ENCODE data around the gene ARID2. TPM values are rescaled to one million over a fixed set of nuclear protein-coding genes. Genes with fewer than 3 reads are reported as not detected.
A peak's percentile ranks its signal among the peaks of the same experiment; 100 is the strongest.

Gene ARID2
- total and polyA plus RNA-seq, 9 of the 15 experiments (the other 6 are each of a cell fraction or from before 2014, with no cell fraction given) = 13.4 to 41.6 (median 29.4) TPM

- peak overlapping the region; percentile 94 to 100 for H3K9ac ChIP-seq (ENCODE audit: insufficient read depth in 1 of 2, low read depth in 2 of 2, low read length in 2 of 2)
- no TSS peak for BruUV-seq (replicated peaks)
- intact Hi-C loops (cut with micrococcal nuclease) (loop anchor here (5.0 to 10.0 kb wide), 2 partner anchors 462 to 509 kb away; partner anchors contain the start of gene ANO6), in situ Hi-C loops (cut with MboI) (no loop called here)
- no peaks in the 10 kb centered on the region for H4K20me1 ChIP-seq (replicated peaks; ENCODE audit: control insufficient read depth, insufficient read depth, low read length)
- no peaks in the 10 kb centered on the region for H3K9me1 ChIP-seq (ENCODE audit: control insufficient read depth, insufficient read depth, low read length)
- no peaks in the 10 kb centered on the region for H3K9me3 ChIP-seq (replicated peaks; ENCODE audit: control insufficient read depth, insufficient read depth, low read depth, low read length)
- peak overlapping the region; percentile 95 for H3K27ac ChIP-seq (ENCODE audit: extremely low read depth, low read depth, low read length)
- peaks cover 0 to 4% of the 10 kb centered on the region in 2 experiments; a peak in 2 of 5 replicates for H3K4me1 ChIP-seq (replicated peaks in 1 of 2; ENCODE audit: control insufficient read depth in 2 of 2, insufficient read depth in 2 of 2, low read length in 2 of 2)
- peak overlapping the region; percentile 91 for H3K4me2 ChIP-seq (ENCODE audit: insufficient read depth, low read length)
- WGBS (ENCODE audit: insufficient coverage, low coverage, missing lambda C conversion rate) = under 1% methylated on average over 39 of the region's 42 CpGs
- POLR2A ChIA-PET = interaction anchor here (0.6 to 1.5 kb wide), 10 partner anchors 16 to 1978 kb away, joined by 3 to 5 read pairs (median 3); no protein-coding TSS in a partner anchor
- FAIRE-seq (no peak), DNase-seq (ENCODE audit: extremely low read depth in 1 of 4, low spot score in 3 of 4) (peak; percentile 36 to 52 (median 44)), ATAC-seq (peak; percentile 1; the same call in 1 of the 3 replicates)
- H2AFZ ChIP-seq (ENCODE audit: low read depth, low read length) = peak overlapping the region; percentile 84
- no peaks in the 10 kb centered on the region for H3K36me3 ChIP-seq (ENCODE audit: control insufficient read depth, insufficient read depth, low read length)
- CTCF ChIA-PET (ENCODE audit: low intra/inter-chr PET ratio) = no interaction called here
- H3K27me3 ChIP-seq (ENCODE audit: control insufficient read depth in 2 of 2, insufficient read depth in 2 of 2, low read length in 2 of 2) = no peaks in the 10 kb centered on the region
- H3K79me2 ChIP-seq (ENCODE audit: control insufficient read depth, insufficient read depth, low read length) = peaks cover 76% of the 10 kb centered on the region
- H3K4me3 ChIP-seq = peak overlapping the region; percentile 71
- TF ChIP-seq ZBTB1 (CRISPR knock-in tag; IDR thresholded peaks at IDR 0.05; ENCODE audit: borderline replicate concordance, low read depth) = 0 out of 2 replicates have a peak, but pooled peaks have one; percentile 29
- no peak for TF ChIP-seq CEBPG (CRISPR knock-in tag; IDR thresholded peaks at IDR 0.05)
- peak in 1 of 2 experiments; percentile 18; a peak in 1 of 4 replicates for TF ChIP-seq CEBPG (tag; conservative IDR thresholded peaks at IDR 0.05 in 1 of 2, IDR thresholded peaks at IDR 0.05 in 1 of 2)
- no peak for TF ChIP-seq ZNF274 (IDR thresholded peaks at IDR 0.05; ENCODE audit: borderline replicate concordance, low read depth, low read length)
- no peak for TF ChIP-seq PRPF4 (IDR thresholded peaks at IDR 0.05; ENCODE audit: insufficient read depth, low read depth, low read length, poor library complexity, severe bottlenecking)
- peak; percentile 91 to 96; a peak in 3 of 4 replicates for TF ChIP-seq UBTF (IDR thresholded peaks at IDR 0.05; ENCODE audit: borderline replicate concordance in 1 of 2, low read depth in 2 of 2, low read length in 2 of 2)
- peak; percentile 54 for TF ChIP-seq CHD1 (IDR thresholded peaks at IDR 0.05; ENCODE audit: low read length)
- TF ChIP-seq YY1 (IDR thresholded peaks at IDR 0.05; ENCODE audit: borderline replicate concordance in 1 of 3, control insufficient read depth in 1 of 3, extremely low read depth in 1 of 3, insufficient read depth in 3 of 3, insufficient read length in 1 of 3, insufficient replicate concordance in 2 of 3, low read depth in 1 of 3, low read length in 2 of 3) = peak in 1 of 3 experiments; percentile 53
- 0 out of 2 replicates have a peak, but pooled peaks have one; percentile 15 for TF ChIP-seq CTBP1 (IDR thresholded peaks at IDR 0.05; ENCODE audit: borderline replicate concordance)
- TF ChIP-seq EGR1 (conservative IDR thresholded peaks at IDR 0.05) = no peak
- 0 out of 2 replicates have a peak, but pooled peaks have one; percentile 3 for TF ChIP-seq FOSL1 (tag; conservative IDR thresholded peaks at IDR 0.05)
- TF ChIP-seq STAT6 (CRISPR knock-in tag; IDR thresholded peaks at IDR 0.05) = 0 out of 2 replicates have a peak, but pooled peaks have one; percentile 40
- TF ChIP-seq ZNF695 (CRISPR knock-in tag; IDR thresholded peaks at IDR 0.05) = no peak
- TF ChIP-seq BDP1 (IDR thresholded peaks at IDR 0.05; ENCODE audit: insufficient read depth, insufficient read length) = no peak
- TF ChIP-seq KAT7 (CRISPR knock-in tag; IDR thresholded peaks at IDR 0.05; ENCODE audit: borderline replicate concordance) = peak; percentile 84; the same call in 1 of the 2 replicates
These were observed 2.8 kb upstream of the ARID2 start for GRCh38 chr12:45726603-45727300.
